Loucy (cell line): ENCODE data around the gene AKAP13.

ENCODE experiments used
- CTCF ChIP-seq: fragments of 200-600 bp; sonication (generic); conservative IDR thresholded peaks from 2 replicates; pipeline ENCODE4 v1.5.1; 2014; ENCODE audit warnings: mild to moderate bottlenecking, antibody characterized with exemption, low read length
- EZH2phosphoT487 ChIP-seq: fragments of 200-600 bp; IDR thresholded peaks from 2 replicates; pipeline ENCODE4 v1.6.1; 2018; ENCODE audit warnings: antibody characterized with exemption, mild to moderate bottlenecking, moderate library complexity, borderline replicate concordance

- TF ChIP-seq CTCF, result no peak
- TF ChIP-seq EZH2phosphoT487, result no peak
Measured at GRCh38 chr15:85400606-85401005, 20.2 kb downstream of the AKAP13 start.
